Type B pancreatic cell (in vitro differentiated cells): Measurements from ENCODE around the gene ARHGEF37. TPM values are rescaled to one million over a fixed set of nuclear protein-coding genes. Genes with fewer than 3 reads are reported as not detected.

Experiments used
- DNase-seq: peaks from one replicate; pipeline ENCODE4 v3.0.0; 2021; ENCODE audit warnings: mixed read lengths; ENCODE audit not compliant: unreplicated experiment; ENCODE audit errors: extremely low spot score
- H3K27ac Mint-ChIP-seq: 2 replicates; pipeline ENCODE4 v1.8.0; 2021; ENCODE audit warnings: mild to moderate bottlenecking, mixed read lengths
- H3K27me3 Mint-ChIP-seq: 2 replicates; pipeline ENCODE4 v1.8.0; 2021; ENCODE audit warnings: mixed read lengths
- H3K36me3 Mint-ChIP-seq: 2 replicates; pipeline ENCODE4 v1.8.0; 2021; ENCODE audit warnings: mixed read lengths
- H3K4me1 Mint-ChIP-seq: one replicate; pipeline ENCODE4 v1.8.0; 2021; ENCODE audit warnings: mixed read lengths; ENCODE audit not compliant: unreplicated experiment
- H3K4me3 Mint-ChIP-seq: 2 replicates; pipeline ENCODE4 v1.8.0; 2021; ENCODE audit warnings: mild to moderate bottlenecking, mixed read lengths
- H3K9me3 Mint-ChIP-seq: 2 replicates; pipeline ENCODE4 v1.8.0; 2021; ENCODE audit warnings: mixed read lengths
- total RNA-seq: library from RNA; stranded (reverse); gene quantifications from 2 replicates; pipeline ENCODE4 v1.2.1, GENCODE V29; 2021; ENCODE audit warnings: low replicate concordance
- TF ChIP-seq, protein P1 (sequence below): fragments of 200-600 bp; sonication (generic); conservative IDR thresholded peaks from 2 replicates; pipeline ENCODE4 v1.5.0; 2021; ENCODE audit warnings: antibody characterized with exemption, mild to moderate bottlenecking

ARHGEF37 gene
- total RNA-seq, 1 donor from 2014 or later, result 7.1 TPM

DNA sequence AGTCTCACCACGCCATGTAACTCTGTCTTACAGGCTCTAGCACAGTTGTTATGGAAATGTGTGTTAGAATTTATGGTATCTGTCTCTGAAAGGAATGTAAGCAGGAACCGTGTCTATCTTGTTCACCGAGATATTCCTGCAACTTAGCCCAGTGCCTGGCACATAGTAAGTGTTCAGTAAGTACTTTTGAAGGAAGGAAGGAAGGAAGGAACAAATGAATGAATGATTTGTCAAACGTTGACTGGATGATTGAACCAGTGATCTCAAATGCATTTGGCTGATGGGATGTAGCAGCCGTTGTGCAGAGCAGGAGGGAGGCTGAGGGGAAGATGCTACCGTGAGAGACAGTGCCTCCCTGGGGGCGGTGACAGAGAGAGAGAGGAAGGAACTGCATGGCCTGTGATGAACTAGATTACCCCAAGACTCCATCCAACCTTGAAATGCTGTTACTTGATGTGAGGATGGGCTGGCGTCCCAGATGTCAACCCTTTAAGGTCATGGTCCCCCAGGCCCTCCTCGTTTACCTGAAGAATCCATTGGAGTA, 101.3 kb downstream of the ARHGEF37 start:
- H3K27me3 Mint-ChIP-seq, result peaks cover 19% of the 10 kb centered on the region
- no peaks in the 10 kb centered on the region for H3K36me3 Mint-ChIP-seq
- TF ChIP-seq, protein P1, sequence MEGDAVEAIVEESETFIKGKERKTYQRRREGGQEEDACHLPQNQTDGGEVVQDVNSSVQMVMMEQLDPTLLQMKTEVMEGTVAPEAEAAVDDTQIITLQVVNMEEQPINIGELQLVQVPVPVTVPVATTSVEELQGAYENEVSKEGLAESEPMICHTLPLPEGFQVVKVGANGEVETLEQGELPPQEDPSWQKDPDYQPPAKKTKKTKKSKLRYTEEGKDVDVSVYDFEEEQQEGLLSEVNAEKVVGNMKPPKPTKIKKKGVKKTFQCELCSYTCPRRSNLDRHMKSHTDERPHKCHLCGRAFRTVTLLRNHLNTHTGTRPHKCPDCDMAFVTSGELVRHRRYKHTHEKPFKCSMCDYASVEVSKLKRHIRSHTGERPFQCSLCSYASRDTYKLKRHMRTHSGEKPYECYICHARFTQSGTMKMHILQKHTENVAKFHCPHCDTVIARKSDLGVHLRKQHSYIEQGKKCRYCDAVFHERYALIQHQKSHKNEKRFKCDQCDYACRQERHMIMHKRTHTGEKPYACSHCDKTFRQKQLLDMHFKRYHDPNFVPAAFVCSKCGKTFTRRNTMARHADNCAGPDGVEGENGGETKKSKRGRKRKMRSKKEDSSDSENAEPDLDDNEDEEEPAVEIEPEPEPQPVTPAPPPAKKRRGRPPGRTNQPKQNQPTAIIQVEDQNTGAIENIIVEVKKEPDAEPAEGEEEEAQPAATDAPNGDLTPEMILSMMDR, result no peak
- no peak for DNase-seq
- H3K4me3 Mint-ChIP-seq, result no peak overlapping the region
- no peak overlapping the region for H3K27ac Mint-ChIP-seq
- no peaks in the 10 kb centered on the region for H3K9me3 Mint-ChIP-seq
- H3K4me1 Mint-ChIP-seq, result no peaks in the 10 kb centered on the region

DNA sequence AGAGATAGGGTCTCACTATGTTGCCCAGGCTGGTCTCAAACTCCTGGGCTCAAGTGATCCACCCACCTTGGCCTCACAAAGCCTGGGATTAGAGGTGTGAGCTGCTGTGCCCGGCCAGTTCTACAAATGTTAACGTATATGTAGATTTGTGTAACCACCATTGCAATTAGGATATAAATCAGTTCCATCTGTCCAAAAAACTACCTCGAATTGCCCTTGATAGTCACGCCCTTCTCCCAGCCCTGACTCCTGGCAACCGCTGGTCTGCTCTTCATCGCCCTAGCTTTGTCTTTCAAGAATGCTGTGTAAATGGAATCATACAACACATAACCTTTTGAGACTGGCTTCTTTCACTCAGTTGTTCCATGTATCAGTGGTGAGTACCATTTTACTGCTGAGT, 102.7 kb downstream of the ARHGEF37 start:
- H3K27ac Mint-ChIP-seq, result no peak overlapping the region
- H3K27me3 Mint-ChIP-seq, result peaks cover 19% of the 10 kb centered on the region
- H3K4me1 Mint-ChIP-seq, result no peaks in the 10 kb centered on the region
- H3K9me3 Mint-ChIP-seq, result no peaks in the 10 kb centered on the region
- no peak overlapping the region for H3K4me3 Mint-ChIP-seq
- TF ChIP-seq, protein P1, result no peak
- no peaks in the 10 kb centered on the region for H3K36me3 Mint-ChIP-seq
- DNase-seq, result no peak

- no peak overlapping the region for H3K4me3 Mint-ChIP-seq
- peaks cover 23% of the 10 kb centered on the region for H3K27me3 Mint-ChIP-seq
These were observed 103.1 kb downstream of the ARHGEF37 start for GRCh38 chr5:149684371-149684770.

More at GRCh38 chr5:149684371-149684770, 103.1 kb downstream of the ARHGEF37 start:
- Mint-ChIP-seq H3K27ac (no peak overlapping the region), H3K36me3 (no peaks in the 10 kb centered on the region), H3K4me1 (no peaks in the 10 kb centered on the region), H3K9me3 (no peaks in the 10 kb centered on the region)
- TF ChIP-seq, protein P1, result no peak
- no peak for DNase-seq

Other genes with a start within 250 kb of the ARHGEF37 start
- 19.1 and 22.6 TPM in 2 replicates for gene GRPEL2, start 236.0 kb upstream of the ARHGEF37 start, total RNA-seq
- 8.2 and 18.5 TPM in 2 replicates for gene PCYOX1L, start 223.5 kb upstream of the ARHGEF37 start, total RNA-seq
- 0.46 TPM in 1 of 2 replicates, not detected in the other for gene IL17B, start 202.2 kb upstream of the ARHGEF37 start, total RNA-seq
- 224 and 294 TPM in 2 replicates for gene CSNK1A1, start 30.1 kb upstream of the ARHGEF37 start, total RNA-seq
- 5.4 and 8.5 TPM in 2 replicates for gene PPARGC1B, start 148.8 kb downstream of the ARHGEF37 start, total RNA-seq